Measurements from ENCODE around the gene UVSSA. TPM values are rescaled to one million over a fixed set of nuclear protein-coding genes. Genes with fewer than 3 reads are reported as not detected.

UVSSA gene
- total and polyA plus RNA-seq, 9 donors, result 3.8 to 24.7 (median 15.6) TPM

GRCh38 chr4:1327526-1328266 lies 19.3 kb upstream of the UVSSA start:
- no peak overlapping the region for H3K27ac ChIP-seq
- no peaks in the 10 kb centered on the region for H3K27me3 ChIP-seq
- H3K9me3 ChIP-seq, result no peaks in the 10 kb centered on the region
- DNase-seq, result no peak
- no peaks in the 10 kb centered on the region for H3K4me1 ChIP-seq (ENCODE audit: insufficient read depth)
- 88 to 91% (median 88%) methylated on average over 32 to 33 of the region's 33 CpGs for WGBS, 3 donors
- intact Hi-C loops (cut with DNase I), result no loop called here
- no peaks in the 10 kb centered on the region for H3K36me3 ChIP-seq
- TF ChIP-seq, protein P1, sequence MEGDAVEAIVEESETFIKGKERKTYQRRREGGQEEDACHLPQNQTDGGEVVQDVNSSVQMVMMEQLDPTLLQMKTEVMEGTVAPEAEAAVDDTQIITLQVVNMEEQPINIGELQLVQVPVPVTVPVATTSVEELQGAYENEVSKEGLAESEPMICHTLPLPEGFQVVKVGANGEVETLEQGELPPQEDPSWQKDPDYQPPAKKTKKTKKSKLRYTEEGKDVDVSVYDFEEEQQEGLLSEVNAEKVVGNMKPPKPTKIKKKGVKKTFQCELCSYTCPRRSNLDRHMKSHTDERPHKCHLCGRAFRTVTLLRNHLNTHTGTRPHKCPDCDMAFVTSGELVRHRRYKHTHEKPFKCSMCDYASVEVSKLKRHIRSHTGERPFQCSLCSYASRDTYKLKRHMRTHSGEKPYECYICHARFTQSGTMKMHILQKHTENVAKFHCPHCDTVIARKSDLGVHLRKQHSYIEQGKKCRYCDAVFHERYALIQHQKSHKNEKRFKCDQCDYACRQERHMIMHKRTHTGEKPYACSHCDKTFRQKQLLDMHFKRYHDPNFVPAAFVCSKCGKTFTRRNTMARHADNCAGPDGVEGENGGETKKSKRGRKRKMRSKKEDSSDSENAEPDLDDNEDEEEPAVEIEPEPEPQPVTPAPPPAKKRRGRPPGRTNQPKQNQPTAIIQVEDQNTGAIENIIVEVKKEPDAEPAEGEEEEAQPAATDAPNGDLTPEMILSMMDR (IDR thresholded peaks at IDR 0.05), result no peak
- TF ChIP-seq POLR2A (IDR thresholded peaks at IDR 0.05), result no peak
- no peak for TF ChIP-seq EP300 (IDR thresholded peaks at IDR 0.05)
- no peak overlapping the region for H3K4me3 ChIP-seq

GRCh38 chr4:1328267-1329155 lies 18.5 kb upstream of the UVSSA start:
- TF ChIP-seq EP300 (IDR thresholded peaks at IDR 0.05), result no peak
- TF ChIP-seq POLR2A (IDR thresholded peaks at IDR 0.05), result no peak
- TF ChIP-seq, protein P1 (IDR thresholded peaks at IDR 0.05), result no peak
- Histone ChIP-seq H3K4me3 (no peak overlapping the region), H3K9me3 (no peaks in the 10 kb centered on the region), H3K36me3 (no peaks in the 10 kb centered on the region), H3K27me3 (no peaks in the 10 kb centered on the region), H3K4me1 (ENCODE audit: insufficient read depth) (no peaks in the 10 kb centered on the region), H3K27ac (no peak overlapping the region)
- intact Hi-C loops (cut with DNase I), result no loop called here
- WGBS, 3 donors, result 89 to 92% (median 91%) methylated on average over 43 to 51 of the region's 51 CpGs
- DNase-seq, result peak in 1 of 5 donors; percentile 20

- intact Hi-C loops (cut with DNase I), result no loop called here
- Histone ChIP-seq H3K9me3 (no peaks in the 10 kb centered on the region), H3K4me3 (no peak overlapping the region), H3K27me3 (no peaks in the 10 kb centered on the region), H3K4me1 (ENCODE audit: insufficient read depth) (no peaks in the 10 kb centered on the region), H3K27ac (no peak overlapping the region), H3K36me3 (no peaks in the 10 kb centered on the region)
- TF ChIP-seq, protein P1 (IDR thresholded peaks at IDR 0.05), result no peak
- TF ChIP-seq EP300 (IDR thresholded peaks at IDR 0.05), result no peak
- no peak for TF ChIP-seq POLR2A (IDR thresholded peaks at IDR 0.05)
- DNase-seq, result peak in 1 of 5 donors; percentile 20
- WGBS, 3 donors, result 72 to 79% (median 73%) methylated on average over 33 to 34 of the region's 34 CpGs
These were observed 17.3 kb upstream of the UVSSA start for GRCh38 chr4:1329408-1330371.

Data from ovary (tissue), 9 donors.